CD4-positive, alpha-beta T cell treated with Interleukin-4 for 4 hours (primary cell): ENCODE data around the gene PGAP1.

Source experiments
- DNase-seq: peaks from one replicate; pipeline ENCODE4 v3.0.0-alpha.2; 2020

PGAP1 gene

GRCh38 chr2:196792865-196793264, 133.6 kb downstream of the PGAP1 start:
- DNase-seq, result no peak

- DNase-seq, result no peak
Observed at GRCh38 chr2:196783431-196784094, 142.9 kb downstream of the PGAP1 start.
